D721Med (cell line): Measurements from ENCODE around the gene MAST3.

ENCODE experiments used
- DNase-seq: peaks from one replicate; pipeline ENCODE4 v3.0.0; 2011; ENCODE audit warnings: low spot score; ENCODE audit not compliant: insufficient read length
- FAIRE-seq: peaks from 2 replicates; lab custom pipeline; 2011; peaks lifted over from hg19 to GRCh38; lab: Jason Lieb, UNC
- TF ChIP-seq, protein P1 (sequence below): IDR thresholded peaks from 2 replicates; pipeline ENCODE4 v1.5.1; 2012; ENCODE audit warnings: mild to moderate bottlenecking, control low read depth; ENCODE audit not compliant: insufficient read depth; ENCODE audit errors: missing control alignments

Gene MAST3

GRCh38 chr19:18183529-18183928 lies 86.0 kb downstream of the MAST3 start:
- FAIRE-seq = no peak
- TF ChIP-seq, protein P1, sequence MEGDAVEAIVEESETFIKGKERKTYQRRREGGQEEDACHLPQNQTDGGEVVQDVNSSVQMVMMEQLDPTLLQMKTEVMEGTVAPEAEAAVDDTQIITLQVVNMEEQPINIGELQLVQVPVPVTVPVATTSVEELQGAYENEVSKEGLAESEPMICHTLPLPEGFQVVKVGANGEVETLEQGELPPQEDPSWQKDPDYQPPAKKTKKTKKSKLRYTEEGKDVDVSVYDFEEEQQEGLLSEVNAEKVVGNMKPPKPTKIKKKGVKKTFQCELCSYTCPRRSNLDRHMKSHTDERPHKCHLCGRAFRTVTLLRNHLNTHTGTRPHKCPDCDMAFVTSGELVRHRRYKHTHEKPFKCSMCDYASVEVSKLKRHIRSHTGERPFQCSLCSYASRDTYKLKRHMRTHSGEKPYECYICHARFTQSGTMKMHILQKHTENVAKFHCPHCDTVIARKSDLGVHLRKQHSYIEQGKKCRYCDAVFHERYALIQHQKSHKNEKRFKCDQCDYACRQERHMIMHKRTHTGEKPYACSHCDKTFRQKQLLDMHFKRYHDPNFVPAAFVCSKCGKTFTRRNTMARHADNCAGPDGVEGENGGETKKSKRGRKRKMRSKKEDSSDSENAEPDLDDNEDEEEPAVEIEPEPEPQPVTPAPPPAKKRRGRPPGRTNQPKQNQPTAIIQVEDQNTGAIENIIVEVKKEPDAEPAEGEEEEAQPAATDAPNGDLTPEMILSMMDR = no peak

DNA sequence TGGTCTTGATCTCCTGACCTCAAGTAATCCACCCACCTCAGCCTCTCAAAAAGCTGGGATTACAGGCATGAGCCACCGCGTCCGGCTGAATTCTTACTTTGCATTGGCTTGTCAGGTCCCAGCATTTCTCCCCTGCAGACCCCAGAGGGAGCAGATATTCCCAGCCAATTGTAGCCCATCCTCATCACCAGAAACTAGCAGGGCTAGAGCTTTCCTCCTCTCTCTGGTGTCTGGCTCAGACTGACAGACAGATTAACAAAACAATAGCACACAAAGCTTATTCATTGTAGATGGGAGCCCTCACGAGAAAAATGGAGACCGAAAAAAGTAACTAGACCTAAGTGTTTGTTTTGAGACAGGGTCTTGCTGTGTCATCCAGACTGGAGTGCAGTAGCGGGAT lies 88.0 kb downstream of the MAST3 start:
- TF ChIP-seq, protein P1 = no peak
- DNase-seq = no peak
- FAIRE-seq = no peak

More at GRCh38 chr19:18183529-18183928, 86.0 kb downstream of the MAST3 start:
- no peak for DNase-seq

- FAIRE-seq = no peak
These were observed 92.7 kb downstream of the MAST3 start for GRCh38 chr19:18190278-18190677.

DNA sequence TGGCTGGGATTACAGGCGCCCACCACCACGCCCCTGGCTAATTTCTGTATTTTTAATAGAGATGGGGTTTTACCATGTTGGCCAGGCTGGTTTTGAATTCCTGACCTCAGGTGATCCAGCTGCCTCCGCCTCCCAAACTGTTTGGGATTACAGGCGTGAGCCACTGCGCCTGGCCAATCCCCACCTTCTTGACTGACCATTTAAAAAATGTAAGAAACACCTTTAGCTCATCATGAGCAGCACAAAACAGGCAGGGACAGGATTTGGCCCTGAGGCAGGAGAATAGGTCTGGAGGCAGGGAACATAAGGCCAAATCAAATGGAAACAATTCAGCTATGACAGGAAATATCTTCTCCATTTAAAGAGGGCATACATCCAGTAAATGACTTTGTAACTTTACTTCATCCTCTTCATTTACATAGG lies 94.1 kb downstream of the MAST3 start:
- FAIRE-seq = no peak
- DNase-seq = no peak
- TF ChIP-seq, protein P1 = no peak

More at GRCh38 chr19:18190278-18190677, 92.7 kb downstream of the MAST3 start:
- no peak for DNase-seq
- TF ChIP-seq, protein P1 = no peak

DNA sequence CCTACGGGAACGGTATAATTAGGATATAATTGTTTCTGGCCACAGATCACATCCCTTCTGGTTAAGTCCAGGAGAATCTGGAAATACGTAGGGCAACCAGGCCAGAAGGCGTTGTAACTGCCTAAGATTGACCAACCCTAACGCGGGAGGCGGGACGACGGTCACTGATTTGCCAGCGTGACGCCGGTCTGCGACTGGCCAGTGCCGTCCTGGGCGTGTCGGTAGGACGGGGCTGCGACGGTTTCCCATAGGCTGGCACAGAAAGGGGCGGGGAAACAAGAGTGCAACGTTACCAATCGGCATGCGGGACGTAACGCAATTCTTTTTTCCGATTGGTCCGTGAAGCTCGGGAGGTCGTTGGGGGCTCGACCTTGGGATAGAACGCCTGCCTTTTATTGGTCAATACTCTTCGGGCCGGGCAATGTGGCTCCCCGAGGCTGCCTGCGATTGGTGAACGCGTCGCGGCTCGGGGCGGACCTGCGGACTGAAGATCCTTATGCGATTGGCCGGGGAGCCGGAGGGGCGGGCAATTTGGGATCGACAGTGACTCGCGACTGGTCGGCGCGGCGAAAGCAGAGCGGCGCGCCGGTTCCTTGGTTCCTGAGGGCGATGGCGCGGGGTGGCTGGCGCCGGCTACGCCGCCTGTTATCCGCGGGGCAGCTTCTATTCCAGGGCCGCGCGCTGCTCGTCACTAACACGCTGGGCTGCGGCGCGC lies 95.3 kb downstream of the MAST3 start, which contains the start of gene MPV17L2:
TSS of gene MPV17L2 (plus strand) at position 546 of the 715 bp plus-strand sequence. CDS start at position 610, 64 bp downstream.
- TF ChIP-seq, protein P1 = no peak
- peak; percentile 72 for FAIRE-seq
- peak; percentile 72 for DNase-seq

DNA sequence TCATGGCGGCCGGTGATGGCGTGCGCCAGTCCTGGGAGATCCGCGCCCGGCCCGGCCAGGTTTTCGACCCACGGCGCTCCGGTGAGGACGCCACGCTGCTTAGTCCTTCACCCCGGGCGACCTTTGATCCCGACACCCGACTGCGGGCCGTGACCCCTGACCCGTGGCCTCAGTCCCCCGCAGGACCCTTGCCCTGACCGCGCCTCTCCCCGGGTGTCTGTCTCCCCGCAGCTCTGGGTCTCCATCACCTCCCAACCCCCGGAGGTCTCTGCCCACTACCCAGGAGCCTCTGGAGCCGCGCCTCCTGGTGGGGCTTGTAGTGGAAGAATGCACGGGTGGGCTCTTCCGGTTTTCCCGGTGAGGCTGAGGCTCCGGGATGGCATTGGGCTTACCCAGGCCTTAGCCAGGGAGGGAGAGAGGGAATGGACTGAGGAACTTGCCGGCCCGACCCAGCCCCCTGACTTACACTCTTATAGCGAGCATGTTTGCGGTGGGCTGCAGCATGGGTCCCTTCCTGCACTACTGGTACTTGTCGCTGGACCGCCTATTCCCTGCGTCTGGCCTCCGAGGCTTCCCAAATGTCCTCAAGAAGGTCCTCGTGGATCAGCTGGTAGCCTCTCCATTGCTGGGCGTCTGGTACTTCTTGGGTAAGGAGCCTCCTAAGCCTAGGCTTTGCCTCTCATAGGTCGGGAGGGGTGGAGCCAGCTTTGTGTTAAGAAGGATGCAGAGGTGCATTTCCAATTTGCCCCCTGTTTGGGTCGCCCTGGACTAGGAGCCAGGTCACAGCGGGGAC lies 96.0 kb downstream of the MAST3 start:
- FAIRE-seq = no peak
- TF ChIP-seq, protein P1 = no peak
- DNase-seq = no peak

DNA sequence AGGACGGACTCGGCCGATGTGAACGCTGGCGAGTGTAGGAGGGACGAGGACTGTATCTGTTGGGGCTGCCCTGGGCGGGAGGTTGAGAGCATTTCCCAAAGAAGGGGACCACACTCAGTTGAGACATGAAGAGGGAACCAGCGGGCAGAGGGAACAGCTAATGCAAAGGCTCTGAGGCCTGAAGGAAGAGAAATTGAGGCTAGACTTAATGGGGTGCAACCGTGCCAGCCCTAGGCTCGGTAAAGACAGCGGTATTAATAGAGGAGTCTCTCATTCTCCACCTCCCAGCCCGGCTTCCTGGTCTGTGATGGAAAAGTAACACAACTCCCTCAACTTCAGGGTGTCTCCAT lies 96.6 kb downstream of the MAST3 start:
- TF ChIP-seq, protein P1 = no peak
- no peak for DNase-seq
- no peak for FAIRE-seq
